ENCODE results near the gene NFIB. TPM values are rescaled to one million over a fixed set of nuclear protein-coding genes. Genes with fewer than 3 reads are reported as not detected.

The NFIB gene
- total and polyA plus RNA-seq, 2 of the 8 experiments (the other 6 are each of a cell fraction or from before 2014, with no cell fraction given) = 2.6 to 13.1 TPM

DNA sequence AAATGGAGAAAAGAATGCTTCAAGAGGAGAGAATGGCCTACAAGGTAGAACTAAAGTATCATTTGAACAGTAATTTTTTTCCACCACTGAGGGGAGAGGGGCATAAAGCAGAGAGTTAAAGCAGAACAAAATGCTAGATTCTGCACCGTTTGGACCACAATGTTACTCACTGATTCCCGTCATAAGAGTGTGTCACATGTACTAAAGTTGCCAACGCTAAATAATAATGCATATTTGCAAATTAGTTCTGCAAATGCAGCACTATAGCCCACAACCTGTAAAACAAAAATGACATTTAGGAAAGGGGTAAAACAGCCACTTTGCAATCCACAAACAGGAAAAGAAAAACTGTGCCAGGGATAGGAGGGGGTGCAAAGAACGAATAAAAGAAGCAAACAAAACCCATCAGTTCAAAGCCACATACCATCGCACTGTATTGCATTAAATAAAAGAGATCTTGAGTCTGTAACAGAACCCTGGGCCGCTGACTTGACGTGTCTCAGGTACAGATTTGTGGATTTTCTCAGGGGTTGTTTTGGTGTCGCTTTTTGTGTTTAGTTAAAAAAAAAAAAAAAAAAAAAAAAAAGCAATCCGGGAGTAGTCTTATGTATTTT, 7.7 kb upstream of the NFIB start (continued):
- TF ChIP-seq, protein P1, sequence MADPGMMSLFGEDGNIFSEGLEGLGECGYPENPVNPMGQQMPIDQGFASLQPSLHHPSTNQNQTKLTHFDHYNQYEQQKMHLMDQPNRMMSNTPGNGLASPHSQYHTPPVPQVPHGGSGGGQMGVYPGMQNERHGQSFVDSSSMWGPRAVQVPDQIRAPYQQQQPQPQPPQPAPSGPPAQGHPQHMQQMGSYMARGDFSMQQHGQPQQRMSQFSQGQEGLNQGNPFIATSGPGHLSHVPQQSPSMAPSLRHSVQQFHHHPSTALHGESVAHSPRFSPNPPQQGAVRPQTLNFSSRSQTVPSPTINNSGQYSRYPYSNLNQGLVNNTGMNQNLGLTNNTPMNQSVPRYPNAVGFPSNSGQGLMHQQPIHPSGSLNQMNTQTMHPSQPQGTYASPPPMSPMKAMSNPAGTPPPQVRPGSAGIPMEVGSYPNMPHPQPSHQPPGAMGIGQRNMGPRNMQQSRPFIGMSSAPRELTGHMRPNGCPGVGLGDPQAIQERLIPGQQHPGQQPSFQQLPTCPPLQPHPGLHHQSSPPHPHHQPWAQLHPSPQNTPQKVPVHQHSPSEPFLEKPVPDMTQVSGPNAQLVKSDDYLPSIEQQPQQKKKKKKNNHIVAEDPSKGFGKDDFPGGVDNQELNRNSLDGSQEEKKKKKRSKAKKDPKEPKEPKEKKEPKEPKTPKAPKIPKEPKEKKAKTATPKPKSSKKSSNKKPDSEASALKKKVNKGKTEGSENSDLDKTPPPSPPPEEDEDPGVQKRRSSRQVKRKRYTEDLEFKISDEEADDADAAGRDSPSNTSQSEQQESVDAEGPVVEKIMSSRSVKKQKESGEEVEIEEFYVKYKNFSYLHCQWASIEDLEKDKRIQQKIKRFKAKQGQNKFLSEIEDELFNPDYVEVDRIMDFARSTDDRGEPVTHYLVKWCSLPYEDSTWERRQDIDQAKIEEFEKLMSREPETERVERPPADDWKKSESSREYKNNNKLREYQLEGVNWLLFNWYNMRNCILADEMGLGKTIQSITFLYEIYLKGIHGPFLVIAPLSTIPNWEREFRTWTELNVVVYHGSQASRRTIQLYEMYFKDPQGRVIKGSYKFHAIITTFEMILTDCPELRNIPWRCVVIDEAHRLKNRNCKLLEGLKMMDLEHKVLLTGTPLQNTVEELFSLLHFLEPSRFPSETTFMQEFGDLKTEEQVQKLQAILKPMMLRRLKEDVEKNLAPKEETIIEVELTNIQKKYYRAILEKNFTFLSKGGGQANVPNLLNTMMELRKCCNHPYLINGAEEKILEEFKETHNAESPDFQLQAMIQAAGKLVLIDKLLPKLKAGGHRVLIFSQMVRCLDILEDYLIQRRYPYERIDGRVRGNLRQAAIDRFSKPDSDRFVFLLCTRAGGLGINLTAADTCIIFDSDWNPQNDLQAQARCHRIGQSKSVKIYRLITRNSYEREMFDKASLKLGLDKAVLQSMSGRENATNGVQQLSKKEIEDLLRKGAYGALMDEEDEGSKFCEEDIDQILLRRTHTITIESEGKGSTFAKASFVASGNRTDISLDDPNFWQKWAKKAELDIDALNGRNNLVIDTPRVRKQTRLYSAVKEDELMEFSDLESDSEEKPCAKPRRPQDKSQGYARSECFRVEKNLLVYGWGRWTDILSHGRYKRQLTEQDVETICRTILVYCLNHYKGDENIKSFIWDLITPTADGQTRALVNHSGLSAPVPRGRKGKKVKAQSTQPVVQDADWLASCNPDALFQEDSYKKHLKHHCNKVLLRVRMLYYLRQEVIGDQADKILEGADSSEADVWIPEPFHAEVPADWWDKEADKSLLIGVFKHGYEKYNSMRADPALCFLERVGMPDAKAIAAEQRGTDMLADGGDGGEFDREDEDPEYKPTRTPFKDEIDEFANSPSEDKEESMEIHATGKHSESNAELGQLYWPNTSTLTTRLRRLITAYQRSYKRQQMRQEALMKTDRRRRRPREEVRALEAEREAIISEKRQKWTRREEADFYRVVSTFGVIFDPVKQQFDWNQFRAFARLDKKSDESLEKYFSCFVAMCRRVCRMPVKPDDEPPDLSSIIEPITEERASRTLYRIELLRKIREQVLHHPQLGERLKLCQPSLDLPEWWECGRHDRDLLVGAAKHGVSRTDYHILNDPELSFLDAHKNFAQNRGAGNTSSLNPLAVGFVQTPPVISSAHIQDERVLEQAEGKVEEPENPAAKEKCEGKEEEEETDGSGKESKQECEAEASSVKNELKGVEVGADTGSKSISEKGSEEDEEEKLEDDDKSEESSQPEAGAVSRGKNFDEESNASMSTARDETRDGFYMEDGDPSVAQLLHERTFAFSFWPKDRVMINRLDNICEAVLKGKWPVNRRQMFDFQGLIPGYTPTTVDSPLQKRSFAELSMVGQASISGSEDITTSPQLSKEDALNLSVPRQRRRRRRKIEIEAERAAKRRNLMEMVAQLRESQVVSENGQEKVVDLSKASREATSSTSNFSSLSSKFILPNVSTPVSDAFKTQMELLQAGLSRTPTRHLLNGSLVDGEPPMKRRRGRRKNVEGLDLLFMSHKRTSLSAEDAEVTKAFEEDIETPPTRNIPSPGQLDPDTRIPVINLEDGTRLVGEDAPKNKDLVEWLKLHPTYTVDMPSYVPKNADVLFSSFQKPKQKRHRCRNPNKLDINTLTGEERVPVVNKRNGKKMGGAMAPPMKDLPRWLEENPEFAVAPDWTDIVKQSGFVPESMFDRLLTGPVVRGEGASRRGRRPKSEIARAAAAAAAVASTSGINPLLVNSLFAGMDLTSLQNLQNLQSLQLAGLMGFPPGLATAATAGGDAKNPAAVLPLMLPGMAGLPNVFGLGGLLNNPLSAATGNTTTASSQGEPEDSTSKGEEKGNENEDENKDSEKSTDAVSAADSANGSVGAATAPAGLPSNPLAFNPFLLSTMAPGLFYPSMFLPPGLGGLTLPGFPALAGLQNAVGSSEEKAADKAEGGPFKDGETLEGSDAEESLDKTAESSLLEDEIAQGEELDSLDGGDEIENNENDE (IDR thresholded peaks at IDR 0.05; ENCODE audit: insufficient replicate concordance, low read length) = no peak
